ENCODE data around the gene SHB.

Gene SHB

DNA sequence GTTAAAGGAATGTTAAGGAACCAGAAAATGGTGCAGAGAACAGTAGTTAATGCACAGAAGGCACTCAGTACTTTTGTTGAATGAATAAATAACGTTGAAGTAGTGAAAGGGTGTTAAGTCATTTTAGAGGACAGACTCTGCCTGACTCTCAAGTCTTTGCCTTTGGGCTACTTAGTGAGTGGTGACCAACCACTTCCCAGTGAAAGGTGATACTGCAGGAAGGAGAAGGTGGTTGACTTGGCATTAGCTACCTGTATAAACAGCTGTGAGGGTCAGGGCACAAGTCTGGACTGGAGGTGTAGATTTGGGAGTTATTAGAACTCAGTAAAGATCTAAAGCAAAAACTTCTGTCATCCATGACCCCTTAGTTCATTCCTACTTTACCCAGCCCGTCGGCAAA, 4.9 kb upstream of the SHB start:
- no peaks in the 10 kb centered on the region for H3K9me3 ChIP-seq (replicated peaks; ENCODE audit: insufficient read depth, low read length)
- no peaks in the 10 kb centered on the region for H3K9me2 ChIP-seq (replicated peaks; ENCODE audit: insufficient read depth, low read length)
- no peak for TF ChIP-seq EZH2phosphoT487 (IDR thresholded peaks at IDR 0.05; ENCODE audit: low read length)
- no peak for TF ChIP-seq EZH2 (optimal IDR thresholded peaks at IDR 0.05; ENCODE audit: low read depth, low read length)
- TF ChIP-seq, protein P1, sequence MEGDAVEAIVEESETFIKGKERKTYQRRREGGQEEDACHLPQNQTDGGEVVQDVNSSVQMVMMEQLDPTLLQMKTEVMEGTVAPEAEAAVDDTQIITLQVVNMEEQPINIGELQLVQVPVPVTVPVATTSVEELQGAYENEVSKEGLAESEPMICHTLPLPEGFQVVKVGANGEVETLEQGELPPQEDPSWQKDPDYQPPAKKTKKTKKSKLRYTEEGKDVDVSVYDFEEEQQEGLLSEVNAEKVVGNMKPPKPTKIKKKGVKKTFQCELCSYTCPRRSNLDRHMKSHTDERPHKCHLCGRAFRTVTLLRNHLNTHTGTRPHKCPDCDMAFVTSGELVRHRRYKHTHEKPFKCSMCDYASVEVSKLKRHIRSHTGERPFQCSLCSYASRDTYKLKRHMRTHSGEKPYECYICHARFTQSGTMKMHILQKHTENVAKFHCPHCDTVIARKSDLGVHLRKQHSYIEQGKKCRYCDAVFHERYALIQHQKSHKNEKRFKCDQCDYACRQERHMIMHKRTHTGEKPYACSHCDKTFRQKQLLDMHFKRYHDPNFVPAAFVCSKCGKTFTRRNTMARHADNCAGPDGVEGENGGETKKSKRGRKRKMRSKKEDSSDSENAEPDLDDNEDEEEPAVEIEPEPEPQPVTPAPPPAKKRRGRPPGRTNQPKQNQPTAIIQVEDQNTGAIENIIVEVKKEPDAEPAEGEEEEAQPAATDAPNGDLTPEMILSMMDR (IDR thresholded peaks at IDR 0.05; ENCODE audit: low read length): no peak
- H3F3A ChIP-seq (ENCODE audit: insufficient read depth, low read length): peaks cover 4% of the 10 kb centered on the region; the same call in 1 of the 2 replicates
- H3K4me2 ChIP-seq (ENCODE audit: low read depth, low read length): no peak overlapping the region
- H2AFZ ChIP-seq (ENCODE audit: low read length): no peak overlapping the region
- H3K27ac ChIP-seq (ENCODE audit: low read length): no peak overlapping the region
- DNase-seq: no peak
- H3K79me2 ChIP-seq (ENCODE audit: low read length): no peaks in the 10 kb centered on the region
- H3K4me1 ChIP-seq (ENCODE audit: low read length): peaks cover 3% of the 10 kb centered on the region; the same call in 1 of the 2 replicates
- H3K4me3 ChIP-seq (ENCODE audit: low read length): no peak overlapping the region
- H4K20me1 ChIP-seq (ENCODE audit: insufficient read depth, low read length): no peaks in the 10 kb centered on the region
- H3K36me3 ChIP-seq (replicated peaks; ENCODE audit: insufficient read depth, low read length): no peaks in the 10 kb centered on the region
- no peaks in the 10 kb centered on the region for H3K27me3 ChIP-seq (replicated peaks; ENCODE audit: insufficient read depth, low read length)
- no peak overlapping the region for H3K9ac ChIP-seq (ENCODE audit: low read length)

DNA sequence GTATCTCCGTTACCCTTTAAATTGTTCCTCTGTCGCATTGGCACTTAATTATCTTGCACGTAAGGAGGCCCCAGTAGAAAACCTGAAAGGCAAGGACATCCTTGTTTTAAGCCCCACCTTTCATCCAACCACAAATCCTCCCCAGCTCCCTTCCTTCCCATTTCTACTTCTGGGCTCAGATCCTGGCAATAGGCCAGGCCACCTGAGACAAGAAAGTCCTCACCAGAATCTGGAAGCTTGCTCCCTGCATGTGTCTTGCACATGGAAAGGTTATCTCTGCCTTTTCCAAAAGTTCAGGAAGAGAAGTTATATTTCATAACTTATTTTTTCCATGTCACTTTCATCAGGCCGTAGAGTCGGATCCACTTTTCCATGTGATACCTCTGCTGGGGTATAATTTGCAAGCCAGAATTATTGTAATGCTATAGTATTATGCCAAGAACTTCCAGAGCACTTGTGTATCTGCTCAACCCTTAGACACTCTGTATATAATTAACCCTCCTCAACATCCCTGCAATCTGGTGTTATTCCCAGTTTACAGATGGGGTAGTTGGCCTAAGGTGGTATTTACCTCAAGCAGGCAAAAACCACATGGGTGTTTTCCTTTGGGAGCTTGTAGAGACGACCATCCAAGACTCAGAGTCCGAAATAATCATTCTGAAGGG, 2.6 kb upstream of the SHB start:
- Histone ChIP-seq H4K20me1 (ENCODE audit: insufficient read depth, low read length) (no peaks in the 10 kb centered on the region), H3K27me3 (replicated peaks; ENCODE audit: insufficient read depth, low read length) (peaks cover 16% of the 10 kb centered on the region), H3K4me2 (ENCODE audit: low read depth, low read length) (no peak overlapping the region), H3F3A (ENCODE audit: insufficient read depth, low read length) (peaks cover 4% of the 10 kb centered on the region; the same call in 1 of the 2 replicates), H3K9ac (ENCODE audit: low read length) (no peak overlapping the region), H3K9me2 (replicated peaks; ENCODE audit: insufficient read depth, low read length) (no peaks in the 10 kb centered on the region), H3K27ac (ENCODE audit: low read length) (no peak overlapping the region), H3K4me1 (ENCODE audit: low read length) (peaks cover 3% of the 10 kb centered on the region; the same call in 1 of the 2 replicates), H3K9me3 (replicated peaks; ENCODE audit: insufficient read depth, low read length) (no peaks in the 10 kb centered on the region), H3K79me2 (ENCODE audit: low read length) (no peaks in the 10 kb centered on the region), H2AFZ (ENCODE audit: low read length) (no peak overlapping the region), H3K4me3 (ENCODE audit: low read length) (no peak overlapping the region), H3K36me3 (replicated peaks; ENCODE audit: insufficient read depth, low read length) (no peaks in the 10 kb centered on the region)
- no peak for DNase-seq
- no peak for TF ChIP-seq EZH2 (optimal IDR thresholded peaks at IDR 0.05; ENCODE audit: low read depth, low read length)
- TF ChIP-seq EZH2phosphoT487 (IDR thresholded peaks at IDR 0.05; ENCODE audit: low read length): no peak
- TF ChIP-seq, protein P1 (IDR thresholded peaks at IDR 0.05; ENCODE audit: low read length): no peak

DNA sequence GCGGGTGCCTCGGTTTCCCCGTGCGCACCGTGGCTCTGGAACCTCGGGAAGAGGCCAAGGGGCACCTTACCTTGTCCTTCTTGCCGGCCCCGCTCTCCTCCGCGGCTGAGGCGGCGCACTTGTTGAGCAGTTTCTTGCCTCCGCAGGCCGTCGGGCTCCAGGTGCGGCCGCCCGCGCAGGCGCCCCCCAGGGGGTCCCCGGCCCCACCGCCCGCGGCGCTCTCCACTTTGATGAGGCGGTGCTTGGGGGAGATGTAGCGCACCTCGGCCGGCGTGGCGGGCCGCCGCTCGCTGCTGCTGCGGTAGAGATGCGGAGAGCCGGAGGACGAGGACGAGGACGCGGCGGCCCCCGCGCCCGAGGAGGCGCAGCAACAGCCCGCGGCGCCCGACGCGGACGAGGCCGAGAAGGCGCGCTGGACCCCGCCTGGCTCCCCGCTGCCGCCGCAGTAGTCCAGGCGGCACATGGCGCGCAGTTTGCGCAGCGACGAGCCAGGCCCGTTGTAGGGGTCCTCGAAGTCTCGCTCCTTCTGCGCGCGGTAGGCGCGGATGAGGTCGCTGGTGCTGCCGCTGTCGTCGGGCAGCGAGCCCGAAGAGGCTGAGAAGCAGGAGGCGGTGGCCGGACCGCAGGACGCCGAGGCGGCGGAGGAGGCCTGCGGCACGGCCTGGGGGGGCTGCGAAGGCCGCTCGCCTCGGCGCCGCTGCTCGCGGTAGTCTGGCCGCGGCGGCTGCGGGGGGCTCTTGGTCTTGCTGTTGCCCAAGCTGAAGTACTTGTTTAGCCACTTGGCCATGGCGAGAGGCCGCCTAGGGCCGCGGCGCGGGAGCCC, 957 bp downstream of the SHB start:
- no peaks in the 10 kb centered on the region for H3K36me3 ChIP-seq (replicated peaks; ENCODE audit: insufficient read depth, low read length)
- no peaks in the 10 kb centered on the region for H4K20me1 ChIP-seq (ENCODE audit: insufficient read depth, low read length)
- peaks cover 7% of the 10 kb centered on the region for H3F3A ChIP-seq (ENCODE audit: insufficient read depth, low read length)
- peak overlapping the region; percentile 41 for H3K4me3 ChIP-seq (ENCODE audit: low read length)
- H3K27ac ChIP-seq (ENCODE audit: low read length): no peak overlapping the region
- H3K9me3 ChIP-seq (replicated peaks; ENCODE audit: insufficient read depth, low read length): no peaks in the 10 kb centered on the region
- TF ChIP-seq, protein P1 (IDR thresholded peaks at IDR 0.05; ENCODE audit: low read length): no peak
- TF ChIP-seq EZH2 (optimal IDR thresholded peaks at IDR 0.05; ENCODE audit: low read depth, low read length) (no peak), EZH2phosphoT487 (IDR thresholded peaks at IDR 0.05; ENCODE audit: low read length) (peak; percentile 63; the same call in 1 of the 2 replicates)
- no peaks in the 10 kb centered on the region for H3K9me2 ChIP-seq (replicated peaks; ENCODE audit: insufficient read depth, low read length)
- H3K4me2 ChIP-seq (ENCODE audit: low read depth, low read length): peak overlapping the region; percentile 94
- peaks cover 17% of the 10 kb centered on the region for H3K27me3 ChIP-seq (replicated peaks; ENCODE audit: insufficient read depth, low read length)
- peaks cover 18% of the 10 kb centered on the region; the same call in 1 of the 2 replicates for H3K4me1 ChIP-seq (ENCODE audit: low read length)
- H2AFZ ChIP-seq (ENCODE audit: low read length): peak overlapping the region; percentile 35; the same call in 1 of the 2 replicates
- no peaks in the 10 kb centered on the region for H3K79me2 ChIP-seq (ENCODE audit: low read length)
- no peak overlapping the region for H3K9ac ChIP-seq (ENCODE audit: low read length)
- no peak for DNase-seq
